H1 (cell line): ENCODE results near the gene NFATC1.

Experiments used
- BACH1 ChIP-seq: IDR thresholded peaks from 2 replicates; pipeline ENCODE4 v1.6.1; 2012; ENCODE audit warnings: low read length, improper control_type of control experiment
- CHD2 ChIP-seq: IDR thresholded peaks from 2 replicates; pipeline ENCODE4 v1.6.1; 2012; ENCODE audit warnings: low read length, improper control_type of control experiment
- EP300 ChIP-seq, 2 experiments: IDR thresholded peaks; 1 replicate in 1 of 2; 2 replicates in 1 of 2; pipeline ENCODE4 v1.6.1; 2011 to 2012; ENCODE audit warnings: low read depth in 2 of 2, low read length in 2 of 2, mild to moderate bottlenecking in 2 of 2, borderline replicate concordance in 1 of 2, inconsistent platforms in 1 of 2, moderate library complexity in 1 of 2
- EZH2 ChIP-seq: fragments of 200-600 bp; sonication (generic); IDR thresholded peaks from 2 replicates; pipeline ENCODE4 v1.7.1; 2012; ENCODE audit warnings: low read depth, mild to moderate bottlenecking, moderate library complexity, low read length, inconsistent platforms; ENCODE audit not compliant: severe bottlenecking
- HDAC6 ChIP-seq: IDR thresholded peaks from one replicate; pipeline ENCODE4 v1.7.1; 2012; ENCODE audit warnings: low read depth, mild to moderate bottlenecking, inconsistent platforms, low read length, moderate library complexity
- JUN ChIP-seq: IDR thresholded peaks from 2 replicates; pipeline ENCODE4 v1.6.1; 2011; ENCODE audit warnings: low read depth, mild to moderate bottlenecking, improper control_type of control experiment, low read length
- POLR2A ChIP-seq, 2 experiments: IDR thresholded peaks; 1 replicate in 1 of 2; 2 replicates in 1 of 2; pipeline ENCODE4 v1.6.1; 2011; ENCODE audit warnings: low read depth in 2 of 2, low read length in 2 of 2, mild to moderate bottlenecking in 2 of 2; ENCODE audit errors: control extremely low read depth in 1 of 2
- POLR2AphosphoS5 ChIP-seq: IDR thresholded peaks from 2 replicates; pipeline ENCODE4 v1.6.1; 2011; ENCODE audit warnings: low read depth, low read length
- RAD21 ChIP-seq, 2 experiments: IDR thresholded peaks in 1 of 2; conservative IDR thresholded peaks in 1 of 2; 2 replicates each; pipeline ENCODE4 v1.6.1; 2011; ENCODE audit warnings: low read depth in 2 of 2, low read length in 2 of 2, improper control_type of control experiment in 1 of 2, inconsistent platforms in 1 of 2, mild to moderate bottlenecking in 1 of 2, moderate library complexity in 1 of 2
- RXRA ChIP-seq: IDR thresholded peaks from 2 replicates; pipeline ENCODE4 v1.6.1; 2011; ENCODE audit warnings: low read depth, mild to moderate bottlenecking, low read length, moderate library complexity; ENCODE audit not compliant: insufficient read depth
- YY1 ChIP-seq: IDR thresholded peaks from 2 replicates; pipeline ENCODE4 v1.6.1; 2011; ENCODE audit warnings: low read depth, mild to moderate bottlenecking, low read length
- TF ChIP-seq, protein P1 (sequence below), 3 experiments: IDR thresholded peaks; 1 replicate in 2 of 3; 2 replicates in 1 of 3; pipeline versions ENCODE4 v1.5.1 to v1.6.1; 2011; ENCODE audit warnings: low read length in 3 of 3, mild to moderate bottlenecking in 3 of 3, inconsistent platforms in 2 of 3, low read depth in 1 of 3, moderate library complexity in 1 of 3; ENCODE audit not compliant: insufficient read depth in 1 of 3; ENCODE audit errors: control extremely low read depth in 1 of 3
- TF ChIP-seq, protein P2 (sequence below): IDR thresholded peaks from 2 replicates; pipeline ENCODE4 v1.6.1; 2012; ENCODE audit warnings: inconsistent platforms

- TF ChIP-seq CHD2 (no peak), EP300 (IDR thresholded peaks at IDR 0.05; ENCODE audit: borderline replicate concordance in 1 of 2, low read depth in 2 of 2, low read length in 2 of 2) (no peak), POLR2A (IDR thresholded peaks at IDR 0.05; ENCODE audit: control extremely low read depth in 1 of 2, low read depth in 2 of 2, low read length in 2 of 2) (no peak), HDAC6 (no peak), RXRA (no peak), EZH2 (no peak), BACH1 (no peak), RAD21 (IDR thresholded peaks at IDR 0.05 in 1 of 2, conservative IDR thresholded peaks at IDR 0.05 in 1 of 2; ENCODE audit: low read depth in 2 of 2, low read length in 2 of 2) (no peak), POLR2AphosphoS5 (no peak), YY1 (no peak), JUN (no peak)
- TF ChIP-seq, protein P1, sequence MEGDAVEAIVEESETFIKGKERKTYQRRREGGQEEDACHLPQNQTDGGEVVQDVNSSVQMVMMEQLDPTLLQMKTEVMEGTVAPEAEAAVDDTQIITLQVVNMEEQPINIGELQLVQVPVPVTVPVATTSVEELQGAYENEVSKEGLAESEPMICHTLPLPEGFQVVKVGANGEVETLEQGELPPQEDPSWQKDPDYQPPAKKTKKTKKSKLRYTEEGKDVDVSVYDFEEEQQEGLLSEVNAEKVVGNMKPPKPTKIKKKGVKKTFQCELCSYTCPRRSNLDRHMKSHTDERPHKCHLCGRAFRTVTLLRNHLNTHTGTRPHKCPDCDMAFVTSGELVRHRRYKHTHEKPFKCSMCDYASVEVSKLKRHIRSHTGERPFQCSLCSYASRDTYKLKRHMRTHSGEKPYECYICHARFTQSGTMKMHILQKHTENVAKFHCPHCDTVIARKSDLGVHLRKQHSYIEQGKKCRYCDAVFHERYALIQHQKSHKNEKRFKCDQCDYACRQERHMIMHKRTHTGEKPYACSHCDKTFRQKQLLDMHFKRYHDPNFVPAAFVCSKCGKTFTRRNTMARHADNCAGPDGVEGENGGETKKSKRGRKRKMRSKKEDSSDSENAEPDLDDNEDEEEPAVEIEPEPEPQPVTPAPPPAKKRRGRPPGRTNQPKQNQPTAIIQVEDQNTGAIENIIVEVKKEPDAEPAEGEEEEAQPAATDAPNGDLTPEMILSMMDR (IDR thresholded peaks at IDR 0.05; ENCODE audit: control extremely low read depth in 1 of 3, insufficient read depth in 1 of 3, low read depth in 1 of 3, low read length in 3 of 3), result no peak
- TF ChIP-seq, protein P2, sequence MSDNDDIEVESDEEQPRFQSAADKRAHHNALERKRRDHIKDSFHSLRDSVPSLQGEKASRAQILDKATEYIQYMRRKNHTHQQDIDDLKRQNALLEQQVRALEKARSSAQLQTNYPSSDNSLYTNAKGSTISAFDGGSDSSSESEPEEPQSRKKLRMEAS, result no peak
Measured at GRCh38 chr18:79520478-79521390, 125.0 kb downstream of the NFATC1 start.
